ES-I3 (cell line): ENCODE results near the gene CPA4.
"Not testable (repeated sequence)": the region's sequence is repeated elsewhere in the genome, so short reads cannot be mapped to it uniquely, and the experiment has no call there.

Experiments
- H3K36me3 ChIP-seq: 2 replicates; pipeline ENCODE4 v1.6.1; 2013; ENCODE audit warnings: mild to moderate bottlenecking, low read length, control low read depth, moderate library complexity; ENCODE audit not compliant: insufficient read depth
- H3K4me1 ChIP-seq: 2 replicates; pipeline ENCODE4 v1.6.1; 2013; ENCODE audit warnings: mild to moderate bottlenecking, control low read depth, low read length; ENCODE audit not compliant: insufficient read depth
- H3K9ac ChIP-seq: 2 replicates; pipeline ENCODE4 v1.6.1; 2013; ENCODE audit warnings: low read depth, mild to moderate bottlenecking, low read length, moderate library complexity
- H3K9me3 ChIP-seq: 2 replicates; pipeline ENCODE4 v1.6.1; 2013; ENCODE audit warnings: mild to moderate bottlenecking, low read length, moderate library complexity; ENCODE audit not compliant: control insufficient read depth, insufficient read depth

The CPA4 gene, protein sequence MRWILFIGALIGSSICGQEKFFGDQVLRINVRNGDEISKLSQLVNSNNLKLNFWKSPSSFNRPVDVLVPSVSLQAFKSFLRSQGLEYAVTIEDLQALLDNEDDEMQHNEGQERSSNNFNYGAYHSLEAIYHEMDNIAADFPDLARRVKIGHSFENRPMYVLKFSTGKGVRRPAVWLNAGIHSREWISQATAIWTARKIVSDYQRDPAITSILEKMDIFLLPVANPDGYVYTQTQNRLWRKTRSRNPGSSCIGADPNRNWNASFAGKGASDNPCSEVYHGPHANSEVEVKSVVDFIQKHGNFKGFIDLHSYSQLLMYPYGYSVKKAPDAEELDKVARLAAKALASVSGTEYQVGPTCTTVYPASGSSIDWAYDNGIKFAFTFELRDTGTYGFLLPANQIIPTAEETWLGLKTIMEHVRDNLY

DNA sequence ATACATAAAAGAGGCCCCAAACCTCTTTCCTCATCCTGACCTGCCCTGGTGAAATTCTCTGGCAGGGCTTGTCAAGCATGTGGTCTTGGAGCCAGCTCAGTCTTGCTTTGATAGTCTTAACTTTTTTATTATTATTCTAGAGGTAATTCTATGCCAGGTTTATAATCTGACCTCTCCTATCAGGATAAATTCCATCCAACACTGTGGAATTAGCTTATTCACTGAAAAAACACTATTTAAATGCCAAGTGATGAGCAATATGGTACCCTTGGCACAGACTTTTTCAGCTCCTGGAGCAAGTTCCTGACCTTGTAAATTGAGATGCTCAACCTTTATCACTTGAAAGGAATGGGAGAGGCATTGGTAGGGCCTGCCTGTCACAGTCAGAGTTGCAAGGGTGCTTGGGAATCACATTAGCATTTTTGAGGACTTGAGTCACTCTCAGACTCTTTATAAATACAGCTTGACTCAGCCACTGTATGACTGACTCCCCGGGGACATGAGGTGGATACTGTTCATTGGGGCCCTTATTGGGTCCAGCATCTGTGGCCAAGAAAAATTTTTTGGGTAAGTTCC is at the start of gene CPA4:
CPA4 (plus strand) TSS at position 480 of the 576 bp plus-strand sequence; CDS start at position 500, 20 bp downstream.
- no peaks in the 10 kb centered on the region; the same call in 1 of the 2 replicates for H3K4me1 ChIP-seq
- no peak within 1 kb of the TSS for H3K9ac ChIP-seq
- H3K9me3 ChIP-seq = no peaks in the 10 kb centered on the region; the same call in 1 of the 2 replicates
- H3K36me3 ChIP-seq = no peaks in the 10 kb centered on the region

DNA sequence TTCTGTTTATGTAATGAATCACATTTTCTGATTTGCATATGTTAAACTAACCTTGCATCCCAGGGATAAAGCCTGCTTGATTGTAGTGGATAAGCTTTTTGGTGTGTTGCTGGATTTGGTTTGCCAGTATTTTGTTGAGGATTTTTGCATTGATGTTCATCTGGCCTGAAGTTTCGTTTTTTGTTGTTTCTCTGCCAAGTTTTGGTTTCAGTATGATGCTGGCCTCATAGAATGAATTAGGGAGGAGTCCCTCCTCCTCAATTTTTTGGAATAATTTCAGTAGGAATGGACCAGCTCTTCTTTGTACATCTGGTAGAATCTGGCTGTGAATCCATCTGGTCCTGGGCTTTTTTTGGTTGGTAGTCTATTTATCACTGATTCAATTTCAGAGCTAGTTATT is 49.5 kb upstream of the CPA4 start:
- H3K4me1 ChIP-seq, H3K9me3 ChIP-seq, H3K36me3 ChIP-seq, H3K9ac ChIP-seq: not testable (repeated sequence)

DNA sequence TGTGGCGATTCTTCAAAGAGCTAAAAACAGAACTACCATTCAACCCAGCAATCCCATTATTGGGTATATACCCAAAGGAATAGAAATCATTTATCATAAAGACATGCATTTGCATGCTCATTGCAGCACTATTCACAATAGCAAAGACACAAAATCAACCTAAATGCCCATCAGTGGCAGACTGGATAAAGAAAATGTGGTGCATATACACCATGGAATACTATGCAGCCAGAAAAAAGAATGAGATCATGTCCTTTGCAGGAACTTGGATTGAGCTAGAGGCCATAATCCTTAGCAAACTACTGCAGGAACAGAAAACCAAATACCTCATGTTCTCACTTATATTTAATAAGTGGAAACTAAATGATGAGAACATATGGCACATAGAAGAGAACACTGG is 46.5 kb upstream of the CPA4 start:
- not testable (repeated sequence) for H3K4me1 ChIP-seq, H3K9me3 ChIP-seq, H3K36me3 ChIP-seq, H3K9ac ChIP-seq

DNA sequence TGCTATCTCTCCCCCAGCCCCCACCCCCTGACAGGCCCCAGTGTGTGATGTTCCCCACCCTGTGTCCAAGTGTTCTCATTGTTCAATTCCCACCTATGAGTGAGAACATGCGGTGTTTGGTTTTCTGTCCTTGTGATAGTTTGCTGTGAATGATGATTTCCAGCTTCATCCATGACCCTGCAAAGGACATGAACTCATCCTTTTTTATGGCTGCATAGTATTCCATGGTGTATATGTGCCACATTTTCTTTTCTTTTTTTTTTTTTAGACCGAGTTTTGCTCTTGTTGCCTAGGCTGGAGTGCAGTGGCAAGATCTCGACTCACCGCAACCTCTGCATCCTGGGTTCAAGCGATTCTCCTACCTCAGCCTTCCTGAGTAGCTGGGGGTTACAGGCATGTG is 44.1 kb upstream of the CPA4 start:
- not testable (repeated sequence) for H3K36me3 ChIP-seq, H3K9me3 ChIP-seq, H3K9ac ChIP-seq, H3K4me1 ChIP-seq

DNA sequence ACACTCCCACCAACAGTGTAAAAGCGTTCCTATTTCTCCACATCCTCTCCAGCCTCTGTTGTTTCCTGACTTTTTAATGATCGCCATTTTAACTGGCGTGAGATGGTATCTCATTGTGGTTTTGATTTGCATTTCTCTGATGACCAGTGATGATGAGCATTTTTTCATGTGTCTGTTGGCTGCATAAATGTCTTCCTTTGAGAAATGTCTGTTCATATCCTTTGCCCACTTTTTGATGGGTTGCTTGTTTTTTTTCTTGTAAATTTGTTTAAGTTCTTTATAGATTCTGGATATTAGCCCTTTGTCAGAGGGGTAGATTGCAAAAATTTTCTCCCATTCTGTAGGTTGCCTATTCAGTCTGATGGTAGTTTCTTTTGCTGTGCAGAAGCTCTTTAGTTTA is 43.3 kb upstream of the CPA4 start:
- H3K9me3 ChIP-seq, H3K36me3 ChIP-seq, H3K4me1 ChIP-seq, H3K9ac ChIP-seq: not testable (repeated sequence)

DNA sequence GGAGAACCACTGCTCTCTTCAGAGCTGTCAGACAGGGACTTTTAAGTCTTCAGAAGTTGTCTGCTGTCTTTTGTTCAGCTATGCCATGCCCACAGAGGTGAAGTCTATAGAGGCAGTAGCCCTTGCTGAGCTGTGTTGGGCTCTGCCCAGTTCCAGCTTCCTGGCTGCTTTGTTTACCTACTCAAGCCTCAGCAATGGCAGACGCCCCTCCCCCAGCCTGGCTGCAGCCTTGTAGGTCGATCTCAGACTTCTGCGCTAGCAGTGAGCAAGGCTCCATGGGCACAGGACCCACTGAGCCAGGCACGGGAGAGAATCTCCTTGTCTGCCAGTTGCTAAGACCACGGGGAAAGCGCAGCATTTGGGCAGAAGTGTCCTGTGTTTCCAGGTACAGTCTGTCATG is 38.4 kb upstream of the CPA4 start:
- no peaks in the 10 kb centered on the region for H3K36me3 ChIP-seq
- H3K4me1 ChIP-seq = peaks cover 5% of the 10 kb centered on the region; the same call in 1 of the 2 replicates
- peaks cover 8% of the 10 kb centered on the region for H3K9me3 ChIP-seq
- H3K9ac ChIP-seq = no peak overlapping the region

DNA sequence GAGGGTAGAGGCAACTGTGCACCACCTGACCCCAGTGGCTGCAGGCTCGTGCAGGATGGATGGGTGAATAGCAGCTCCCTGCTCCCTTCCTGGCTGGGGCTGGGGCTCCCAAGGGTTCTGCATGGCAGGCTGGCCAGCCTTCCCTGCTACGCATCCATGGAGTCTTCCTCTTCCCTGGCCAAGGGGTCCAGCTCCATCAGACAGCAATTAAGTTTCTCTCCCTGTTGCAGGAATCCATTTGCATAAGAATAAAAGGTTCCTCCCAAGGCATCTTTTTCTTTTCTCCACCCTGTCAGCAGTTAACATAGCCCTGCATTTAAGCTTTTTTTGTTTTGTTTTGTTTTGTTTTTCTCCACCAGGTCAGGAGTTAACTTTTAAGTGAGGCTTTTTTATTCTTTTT is 36.3 kb upstream of the CPA4 start:
- Histone ChIP-seq H3K36me3 (no peaks in the 10 kb centered on the region), H3K9me3 (peaks cover 8% of the 10 kb centered on the region), H3K4me1 (peaks cover 8% of the 10 kb centered on the region), H3K9ac (no peak overlapping the region)

DNA sequence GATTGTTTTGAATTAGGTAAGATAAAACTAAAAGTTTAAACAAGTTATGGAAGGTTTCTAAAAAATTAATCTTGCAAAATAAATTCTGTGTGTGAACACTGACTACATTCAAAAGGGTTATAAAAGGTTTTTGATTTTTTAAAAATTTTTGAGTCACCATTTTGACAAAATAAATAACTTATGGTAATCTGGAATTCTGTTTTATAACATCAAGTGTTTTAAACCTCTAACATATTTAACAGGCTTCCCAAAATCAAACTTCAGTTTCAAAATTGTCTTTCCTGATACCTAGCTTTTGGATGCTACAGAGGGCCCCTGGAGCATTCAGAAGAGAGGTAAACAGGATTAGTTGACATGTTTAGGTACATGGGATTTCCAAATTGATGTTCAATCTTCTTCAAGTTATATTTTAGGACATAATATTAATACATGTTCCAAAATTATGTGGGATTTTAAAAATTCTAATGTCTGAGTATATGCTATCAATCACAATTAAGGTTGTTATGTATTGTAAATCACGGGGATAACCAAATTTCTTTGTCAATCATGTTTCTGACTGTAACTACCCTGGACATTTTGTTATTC is 34.4 kb upstream of the CPA4 start:
- peaks cover 8% of the 10 kb centered on the region for H3K4me1 ChIP-seq
- peaks cover 8% of the 10 kb centered on the region for H3K9me3 ChIP-seq
- H3K36me3 ChIP-seq = no peaks in the 10 kb centered on the region
- H3K9ac ChIP-seq = no peak overlapping the region

DNA sequence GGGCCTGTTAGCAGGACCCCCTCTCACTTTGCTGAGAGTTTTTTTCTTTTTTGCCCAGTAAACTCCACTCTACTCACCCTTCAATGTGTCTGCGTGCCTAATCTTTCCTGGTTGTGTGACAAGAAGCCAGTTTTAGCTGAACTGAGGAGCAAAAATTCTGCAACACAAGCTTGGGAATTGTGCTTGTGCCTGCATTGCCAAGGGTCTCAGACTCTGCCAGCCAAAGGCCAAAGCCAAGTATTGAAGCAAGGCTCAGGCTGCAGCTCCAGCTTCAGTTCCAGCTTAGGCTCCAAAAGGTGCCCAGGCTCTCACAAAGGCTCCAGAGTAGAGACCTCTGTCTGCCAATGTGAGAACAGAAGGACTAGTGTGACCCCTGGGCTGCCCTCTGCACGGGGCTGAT is 30.5 kb upstream of the CPA4 start:
- Histone ChIP-seq H3K9me3 (peaks cover 8% of the 10 kb centered on the region), H3K4me1 (peaks cover 3% of the 10 kb centered on the region; the same call in 1 of the 2 replicates), H3K36me3 (no peaks in the 10 kb centered on the region), H3K9ac (no peak overlapping the region)

DNA sequence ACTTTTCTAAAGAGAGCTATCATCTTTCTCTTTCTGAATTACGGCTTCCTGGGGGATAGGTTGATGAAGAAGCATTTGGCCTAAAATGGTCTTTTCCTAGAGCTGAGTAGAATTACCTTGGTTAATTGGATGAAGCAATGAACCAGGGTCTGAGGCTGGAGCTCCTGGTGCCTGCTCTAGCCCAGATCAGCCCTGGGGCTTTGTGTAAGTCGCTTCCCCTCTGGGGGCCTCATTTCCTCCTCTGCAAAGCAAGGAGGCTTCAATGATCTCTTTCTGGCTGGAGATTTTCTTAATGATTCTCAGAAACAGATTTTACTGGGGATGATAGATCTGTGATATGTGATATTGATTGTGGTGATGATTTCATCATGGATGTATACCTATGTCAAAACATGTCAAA is 29.8 kb upstream of the CPA4 start:
- Histone ChIP-seq H3K36me3 (no peaks in the 10 kb centered on the region), H3K4me1 (peaks cover 3% of the 10 kb centered on the region; the same call in 1 of the 2 replicates), H3K9ac (no peak overlapping the region), H3K9me3 (peaks cover 4% of the 10 kb centered on the region; the same call in 1 of the 2 replicates)

DNA sequence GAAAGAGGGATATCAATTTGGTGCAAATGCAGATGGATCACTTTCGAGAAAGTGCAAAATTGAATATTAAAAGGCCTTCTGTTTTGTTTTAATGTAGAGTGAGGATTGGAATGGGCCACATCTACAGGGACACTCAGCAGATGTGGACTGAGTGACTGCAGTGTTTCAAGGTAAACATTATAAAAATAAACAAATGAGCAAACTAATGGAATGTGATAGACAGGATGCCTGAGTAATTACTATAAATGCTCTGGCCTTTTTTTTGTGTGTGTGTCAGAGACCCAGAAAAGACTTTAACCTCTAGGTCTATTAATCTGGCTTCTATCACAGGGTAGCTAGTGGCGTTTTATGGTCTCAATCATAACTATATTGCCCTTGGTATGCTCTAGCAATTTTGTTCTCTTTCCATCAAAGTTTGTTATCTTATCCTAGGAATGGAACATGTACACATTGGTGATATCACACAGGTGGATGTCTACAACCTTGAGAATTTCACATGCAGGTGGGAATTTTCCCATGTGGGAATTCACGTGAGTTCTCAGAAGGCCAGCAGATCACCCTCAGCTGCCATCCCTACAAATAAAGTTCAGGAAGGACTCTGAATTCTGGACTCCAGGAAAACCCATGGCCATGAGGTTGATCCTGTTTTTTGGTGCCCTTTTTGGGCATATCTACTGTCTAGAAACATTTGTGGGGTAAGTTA is 26.6 kb upstream of the CPA4 start, which contains the start of gene CPA2:
CPA2 (plus strand) TSS at position 606 of the 703 bp plus-strand sequence; CDS start at position 625, 19 bp downstream.
- H3K36me3 ChIP-seq = no peaks in the 10 kb centered on the region
- H3K4me1 ChIP-seq = no peaks in the 10 kb centered on the region
- H3K9ac ChIP-seq = no peak within 1 kb of the TSS
- no peaks in the 10 kb centered on the region for H3K9me3 ChIP-seq

DNA sequence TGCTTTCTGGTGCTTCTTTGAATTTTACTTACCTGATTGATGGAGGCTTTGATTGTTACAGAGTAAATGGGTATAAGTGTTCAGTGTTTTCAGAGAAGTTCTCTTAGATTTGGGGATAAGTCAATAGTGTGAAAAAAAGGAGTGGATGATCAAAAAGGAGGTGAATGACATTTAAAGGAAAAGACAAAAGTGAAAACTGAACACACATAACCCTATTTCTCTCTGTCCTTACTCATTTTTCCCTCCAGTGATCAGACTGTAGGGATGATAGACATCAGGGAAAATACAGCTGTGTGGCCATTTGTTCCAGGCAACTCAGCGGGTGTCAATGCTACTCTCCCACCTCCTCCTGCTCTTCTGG is 26.0 kb upstream of the CPA4 start:
- Histone ChIP-seq H3K4me1 (peaks cover 5% of the 10 kb centered on the region; the same call in 1 of the 2 replicates), H3K36me3 (no peaks in the 10 kb centered on the region), H3K9me3 (no peaks in the 10 kb centered on the region), H3K9ac (no peak overlapping the region)

DNA sequence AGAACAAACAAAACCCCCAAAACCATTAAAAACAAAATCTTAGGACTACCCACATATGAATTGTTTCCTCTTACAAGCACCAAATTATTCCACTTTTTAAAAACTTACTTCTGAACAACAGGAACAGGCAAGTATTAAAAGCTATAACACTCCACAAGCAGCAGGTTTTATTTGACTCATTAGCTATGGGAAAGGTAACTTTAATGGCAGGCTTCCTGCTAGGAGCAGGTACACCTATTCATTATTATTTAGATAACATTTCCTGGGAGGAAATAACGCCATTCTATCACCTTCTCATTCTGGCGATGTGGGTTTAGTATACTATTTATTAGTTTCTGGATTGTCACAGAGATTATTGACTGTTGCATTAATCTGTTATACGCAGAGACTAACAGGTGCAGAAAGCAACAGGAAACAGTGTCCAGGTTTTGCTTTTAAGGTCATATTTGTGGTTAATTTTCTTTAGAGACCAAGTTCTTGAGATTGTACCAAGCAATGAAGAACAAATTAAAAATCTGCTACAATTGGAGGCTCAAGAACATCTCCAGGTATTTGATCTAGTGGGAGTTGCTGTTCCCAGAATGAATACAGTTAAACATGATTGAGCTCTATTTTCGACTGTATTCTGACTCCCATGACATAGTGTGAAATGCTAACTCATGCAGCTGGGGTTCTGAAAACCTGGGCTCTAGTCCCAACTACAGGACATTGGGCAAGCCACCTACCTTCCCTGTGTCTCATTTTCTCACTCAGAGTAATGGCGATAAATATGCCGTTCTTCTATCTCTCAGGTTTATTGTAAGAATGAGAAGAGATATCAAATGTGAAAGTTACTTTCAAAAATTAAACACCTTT is 24.3 kb upstream of the CPA4 start:
- H3K36me3 ChIP-seq = no peaks in the 10 kb centered on the region
- H3K9me3 ChIP-seq = no peaks in the 10 kb centered on the region
- peaks cover 13% of the 10 kb centered on the region; the same call in 1 of the 2 replicates for H3K4me1 ChIP-seq
- H3K9ac ChIP-seq = no peak overlapping the region

DNA sequence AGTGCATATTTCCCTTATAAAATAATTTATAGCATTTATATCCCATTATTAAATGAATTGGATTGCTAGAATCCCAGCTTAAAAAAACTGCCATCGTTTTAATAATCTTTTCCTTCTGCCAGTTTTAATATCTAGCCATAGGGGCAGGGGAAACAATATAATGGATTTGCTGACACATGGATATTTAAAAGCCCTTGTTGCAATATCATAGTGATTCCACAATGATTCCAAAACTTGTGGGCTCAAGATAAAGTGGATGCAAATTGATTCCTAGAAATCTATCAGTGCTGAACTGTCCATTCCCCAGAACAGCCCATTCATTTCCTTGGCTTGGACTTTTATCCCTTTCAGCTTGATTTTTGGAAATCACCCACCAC is 23.7 kb upstream of the CPA4 start:
- Histone ChIP-seq H3K4me1 (peaks cover 19% of the 10 kb centered on the region), H3K9me3 (no peaks in the 10 kb centered on the region), H3K9ac (no peak overlapping the region), H3K36me3 (no peaks in the 10 kb centered on the region)
